GM18867 (cell line): ENCODE results near the gene RPIA.
"Not testable (repeated sequence)": the region's sequence is repeated elsewhere in the genome, so short reads cannot be mapped to it uniquely, and the experiment has no call there.

ENCODE experiments used
- ATAC-seq: cut with Tn5 transposase; IDR thresholded peaks from one replicate; pipeline ENCODE4 v1.9.1; 2021; ENCODE audit warnings: mild to moderate bottlenecking, moderate library complexity; ENCODE audit not compliant: unreplicated experiment

The RPIA gene

DNA sequence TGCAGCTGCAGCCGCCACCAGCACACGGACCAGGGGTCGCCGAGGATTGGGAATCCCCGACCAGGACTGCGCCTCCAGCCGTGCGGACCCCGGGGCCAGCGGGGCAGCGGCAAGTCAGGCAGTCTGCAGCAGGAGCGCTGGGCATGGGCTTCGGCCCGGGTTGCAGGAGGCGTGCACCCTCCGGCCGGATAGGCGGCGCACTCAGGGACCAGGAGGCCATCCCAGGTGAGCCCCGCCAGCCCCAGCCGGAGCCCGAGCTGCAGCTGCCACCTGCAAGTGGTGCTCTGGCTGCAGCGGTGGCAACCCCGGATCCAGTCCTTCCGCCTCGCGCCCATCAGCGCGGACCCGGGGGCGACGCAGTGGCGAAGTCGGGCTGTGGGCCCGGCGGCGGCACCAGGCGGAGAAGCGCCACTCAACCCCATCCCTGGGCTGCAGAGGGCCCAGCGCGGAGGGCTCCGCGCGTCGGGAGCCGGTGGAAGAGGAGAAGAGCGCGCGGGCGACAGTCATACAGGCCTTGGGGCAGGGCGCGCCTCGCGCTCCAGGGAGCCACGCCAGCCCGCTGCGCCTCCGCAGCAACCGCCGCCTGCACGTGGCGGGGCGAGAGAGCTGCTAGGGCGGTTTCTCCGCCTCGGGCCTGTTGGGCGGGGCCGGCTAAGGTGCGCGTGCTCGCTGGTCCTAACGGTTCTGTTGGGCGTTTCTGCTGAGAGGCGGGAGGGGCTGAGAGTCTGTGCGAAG lies 73.8 kb downstream of the RPIA start:
- peak; percentile 58 for ATAC-seq

DNA sequence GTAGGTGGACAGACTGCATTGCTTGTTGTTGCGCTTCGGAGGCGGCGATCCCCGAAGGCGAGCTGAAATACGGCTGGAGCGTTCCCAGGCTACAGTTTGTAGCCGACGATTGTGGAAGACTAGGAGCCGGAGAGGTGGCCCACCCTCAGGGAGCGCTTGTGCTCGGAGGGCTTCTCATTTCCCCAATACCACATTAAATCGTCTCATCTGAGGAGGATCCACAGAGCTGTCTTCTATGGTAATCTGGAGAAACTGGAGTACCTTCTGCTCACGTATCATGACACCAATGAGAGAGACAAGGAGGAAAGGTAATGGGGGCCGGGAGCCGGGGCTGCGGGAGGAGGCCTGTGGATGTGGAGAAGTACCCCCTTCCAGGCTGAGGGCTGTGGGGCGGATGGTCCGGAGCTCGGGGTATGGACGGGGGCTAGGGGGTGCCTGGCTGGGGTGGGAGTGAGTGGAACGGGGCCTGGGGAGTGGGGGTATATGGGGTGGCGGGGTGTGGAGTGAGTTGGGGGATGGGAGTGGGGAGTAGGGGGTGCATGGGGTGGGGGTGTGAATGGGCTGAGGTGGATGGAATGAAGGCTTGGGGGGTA lies 74.5 kb downstream of the RPIA start:
- not testable (repeated sequence) for ATAC-seq

DNA sequence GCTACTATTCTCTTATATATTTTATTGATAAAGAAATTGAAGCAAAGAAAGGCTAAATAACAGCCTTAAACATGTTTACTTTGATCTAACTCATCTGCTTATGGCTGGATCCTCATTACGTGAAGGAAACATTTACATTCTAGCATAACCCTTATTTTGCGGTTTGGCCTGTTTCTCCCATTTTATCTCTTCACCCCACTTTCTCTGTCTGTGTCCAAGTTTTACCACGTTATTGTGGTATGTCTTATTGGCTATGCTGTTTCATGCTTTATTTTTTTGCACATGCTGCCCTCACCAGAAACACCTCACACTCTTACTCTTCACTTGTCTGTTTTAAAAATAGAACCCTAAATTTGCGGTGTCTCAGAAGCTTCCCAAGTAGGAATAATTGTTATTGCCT lies 78.5 kb downstream of the RPIA start:
- no peak for ATAC-seq

GRCh38 chr2:88773233-88774028 lies 82.0 kb downstream of the RPIA start:
- ATAC-seq: not testable (repeated sequence)

- ATAC-seq: not testable (repeated sequence)
Measured at GRCh38 chr2:88789213-88789612, 97.7 kb downstream of the RPIA start.

- not testable (repeated sequence) for ATAC-seq
Measured at GRCh38 chr2:88795932-88796331, 104.5 kb downstream of the RPIA start.

GRCh38 chr2:88796523-88796922 lies 105.0 kb downstream of the RPIA start:
- ATAC-seq: not testable (repeated sequence)

DNA sequence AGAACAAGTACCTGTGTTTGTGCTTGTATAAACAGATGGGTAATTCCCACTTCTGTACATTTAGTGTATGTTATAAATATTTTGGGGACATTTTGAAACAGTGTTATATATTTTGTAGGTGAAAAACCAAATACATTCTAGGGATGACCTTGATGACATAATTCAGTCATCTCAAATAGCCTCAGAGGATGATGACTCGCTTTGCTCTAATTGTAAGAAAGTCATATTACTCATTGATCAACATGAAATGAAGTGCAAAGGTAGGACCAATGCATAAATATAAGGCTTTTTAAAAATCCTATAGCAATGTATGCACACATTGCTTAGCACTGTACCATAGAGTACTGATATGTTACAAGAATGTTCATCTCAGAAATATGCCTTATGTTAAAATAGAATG lies 105.7 kb downstream of the RPIA start:
- not testable (repeated sequence) for ATAC-seq
